GM19351 (cell line): ENCODE results near the gene AP1AR.
A peak's percentile ranks its signal among the peaks of the same experiment; 100 is the strongest.
"Not testable (repeated sequence)": the region's sequence is repeated elsewhere in the genome, so short reads cannot be mapped to it uniquely, and the experiment has no call there.

ENCODE experiments used
- ATAC-seq: cut with Tn5 transposase; IDR thresholded peaks from one replicate; pipeline ENCODE4 v1.9.1; 2021; ENCODE audit warnings: mild to moderate bottlenecking, moderate library complexity; ENCODE audit not compliant: unreplicated experiment

The AP1AR gene

GRCh38 chr4:112309263-112309791 is 77.7 kb downstream of the AP1AR start:
- ATAC-seq = not testable (repeated sequence)

- ATAC-seq = no peak
These were observed 79.9 kb downstream of the AP1AR start for GRCh38 chr4:112311516-112311915.

- peak; percentile 96 for ATAC-seq
These were observed 81.1 kb downstream of the AP1AR start for GRCh38 chr4:112312610-112313239.

GRCh38 chr4:112315446-112315845 is 83.9 kb downstream of the AP1AR start:
- no peak for ATAC-seq

GRCh38 chr4:112316360-112316759 is 84.8 kb downstream of the AP1AR start:
- ATAC-seq = no peak

GRCh38 chr4:112318239-112319142 is 86.9 kb downstream of the AP1AR start:
- peak; percentile 95 for ATAC-seq
